ENCODE measurements around the gene EXOSC7. TPM values are rescaled to one million over a fixed set of nuclear protein-coding genes. Genes with fewer than 3 reads are reported as not detected.

Gene EXOSC7
- total and polyA plus RNA-seq, 9 of the 15 experiments (the other 6 are each of a cell fraction or from before 2014, with no cell fraction given), result 88.5 to 237 (median 112) TPM

- no peak overlapping the region for H3K9ac ChIP-seq (ENCODE audit: insufficient read depth in 1 of 2, low read depth in 2 of 2, low read length in 2 of 2)
- no peak overlapping the region for H3K4me2 ChIP-seq (ENCODE audit: insufficient read depth, low read length)
- H3K27me3 ChIP-seq (ENCODE audit: control insufficient read depth in 2 of 2, insufficient read depth in 2 of 2, low read length in 2 of 2), result no peaks in the 10 kb centered on the region
- H3K36me3 ChIP-seq (ENCODE audit: control insufficient read depth, insufficient read depth, low read length), result peaks cover 78% of the 10 kb centered on the region
- 76% methylated on average over 7 of the region's 7 CpGs for WGBS (ENCODE audit: insufficient coverage, low coverage, missing lambda C conversion rate)
- in situ Hi-C loops (cut with MboI) (no loop called here), intact Hi-C loops (cut with micrococcal nuclease) (no loop called here)
- TF ChIP-seq MAFG (tag; conservative IDR thresholded peaks at IDR 0.05) (peak; percentile 96), TAF7 (tag; IDR thresholded peaks at IDR 0.05) (no peak), ZNF316 (IDR thresholded peaks at IDR 0.05) (peak; percentile 95), CBX5 (IDR thresholded peaks at IDR 0.05; ENCODE audit: borderline replicate concordance, low read depth) (no peak), SOX6 (IDR thresholded peaks at IDR 0.05) (peak; percentile 43), MAFK (IDR thresholded peaks at IDR 0.05; ENCODE audit: low read length) (peak; percentile 69; the same call in 1 of the 2 replicates), SRF (CRISPR knock-in tag; IDR thresholded peaks at IDR 0.05) (no peak), MYNN (IDR thresholded peaks at IDR 0.05) (0 out of 2 replicates have a peak, but pooled peaks have one; percentile 15), MYNN (CRISPR knock-in tag; IDR thresholded peaks at IDR 0.05) (no peak), ZNF347 (CRISPR knock-in tag; IDR thresholded peaks at IDR 0.05; ENCODE audit: low read depth) (no peak), C11orf30 (IDR thresholded peaks at IDR 0.05; ENCODE audit: low read depth) (peak; percentile 91), EGR1 (conservative IDR thresholded peaks at IDR 0.05) (no peak), ZNF79 (CRISPR knock-in tag; IDR thresholded peaks at IDR 0.05; ENCODE audit: low read depth) (no peak), MAFF (IDR thresholded peaks at IDR 0.05; ENCODE audit: low read length) (peak; percentile 84), ARID1B (IDR thresholded peaks at IDR 0.05) (no peak)
- TF ChIP-seq, protein P1, sequence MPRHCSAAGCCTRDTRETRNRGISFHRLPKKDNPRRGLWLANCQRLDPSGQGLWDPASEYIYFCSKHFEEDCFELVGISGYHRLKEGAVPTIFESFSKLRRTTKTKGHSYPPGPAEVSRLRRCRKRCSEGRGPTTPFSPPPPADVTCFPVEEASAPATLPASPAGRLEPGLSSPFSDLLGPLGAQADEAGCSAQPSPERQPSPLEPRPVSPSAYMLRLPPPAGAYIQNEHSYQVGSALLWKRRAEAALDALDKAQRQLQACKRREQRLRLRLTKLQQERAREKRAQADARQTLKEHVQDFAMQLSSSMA (CRISPR knock-in tag; IDR thresholded peaks at IDR 0.05), result no peak
- ATAC-seq (no peak), FAIRE-seq (no peak), DNase-seq (ENCODE audit: extremely low read depth in 1 of 4, low spot score in 3 of 4) (no peak)
- ChIA-PET POLR2A (interaction anchor here (0.5 to 1.6 kb wide), 3 partner anchors 9 to 356 kb away, joined by 3 to 6 read pairs (median 5); no protein-coding TSS in a partner anchor), CTCF (ENCODE audit: low intra/inter-chr PET ratio) (no interaction called here)
- H3K9me1 ChIP-seq (ENCODE audit: control insufficient read depth, insufficient read depth, low read length), result no peaks in the 10 kb centered on the region
- H2AFZ ChIP-seq (ENCODE audit: low read depth, low read length), result no peak overlapping the region
- BruUV-seq (replicated peaks), result no TSS peak
- no peaks in the 10 kb centered on the region for H3K79me2 ChIP-seq (ENCODE audit: control insufficient read depth, insufficient read depth, low read length)
- no peak overlapping the region for H3K27ac ChIP-seq (ENCODE audit: extremely low read depth, low read depth, low read length)
- H3K4me3 ChIP-seq, result no peak overlapping the region
- H4K20me1 ChIP-seq (replicated peaks; ENCODE audit: control insufficient read depth, insufficient read depth, low read length), result 0 out of 2 replicates have a peak, but pooled peaks cover 3% of the 10 kb centered on the region
- no peaks in the 10 kb centered on the region for H3K4me1 ChIP-seq (replicated peaks in 1 of 2; ENCODE audit: control insufficient read depth in 2 of 2, insufficient read depth in 2 of 2, low read length in 2 of 2)
- H3K9me3 ChIP-seq (replicated peaks; ENCODE audit: control insufficient read depth, insufficient read depth, low read depth, low read length), result no peaks in the 10 kb centered on the region
Observed at GRCh38 chr3:45011756-45012508, 35.9 kb downstream of the EXOSC7 start.

Data from K562 (cell line).